IPS-NIHi11 (cell line): Measurements from ENCODE around the gene PDE4D.

Experiments
- DNase-seq: peaks from one replicate; pipeline ENCODE4 v3.0.0; 2012; ENCODE audit warnings: mixed read lengths, low spot score

The PDE4D gene

GRCh38 chr5:59893429-59894227 lies at the start of gene PDE4D:
TSS of gene PDE4D (minus strand) at chr5:59893726.
- peak; percentile 93 for DNase-seq

GRCh38 chr5:59937633-59938032 lies 44.1 kb upstream of the PDE4D start:
- no peak for DNase-seq

GRCh38 chr5:59923465-59923864 lies 29.9 kb upstream of the PDE4D start:
- DNase-seq: no peak

- no peak for DNase-seq
Measured at GRCh38 chr5:59922220-59922619, 28.7 kb upstream of the PDE4D start.

GRCh38 chr5:59921816-59922215 lies 28.3 kb upstream of the PDE4D start:
- peak; percentile 16 for DNase-seq

- DNase-seq: no peak
Measured at GRCh38 chr5:59919484-59919883, 26.0 kb upstream of the PDE4D start.

- DNase-seq: no peak
Measured at GRCh38 chr5:59917121-59917520, 23.6 kb upstream of the PDE4D start.

- no peak for DNase-seq
Measured at GRCh38 chr5:59905188-59905587, 11.7 kb upstream of the PDE4D start.

- no peak for DNase-seq
Measured at GRCh38 chr5:59897075-59897474, 3.5 kb upstream of the PDE4D start.

- DNase-seq: peak; percentile 10
Measured at GRCh38 chr5:59891962-59892643, 1.4 kb downstream of the PDE4D start.

GRCh38 chr5:59887274-59887673 lies 6.3 kb downstream of the PDE4D start:
- no peak for DNase-seq

- no peak for DNase-seq
Measured at GRCh38 chr5:59874675-59875074, 18.9 kb downstream of the PDE4D start.

GRCh38 chr5:59873113-59873512 lies 20.4 kb downstream of the PDE4D start:
- DNase-seq: no peak

GRCh38 chr5:59866661-59867060 lies 26.9 kb downstream of the PDE4D start:
- no peak for DNase-seq

GRCh38 chr5:59864718-59865117 lies 28.8 kb downstream of the PDE4D start:
- no peak for DNase-seq

- no peak for DNase-seq
Measured at GRCh38 chr5:59863777-59864176, 29.7 kb downstream of the PDE4D start.

GRCh38 chr5:59856358-59856757 lies 37.2 kb downstream of the PDE4D start:
- DNase-seq: no peak

- no peak for DNase-seq
Measured at GRCh38 chr5:59850766-59851165, 42.8 kb downstream of the PDE4D start.

- no peak for DNase-seq
Measured at GRCh38 chr5:59847586-59847985, 45.9 kb downstream of the PDE4D start.

- DNase-seq: no peak
Measured at GRCh38 chr5:59845730-59846129, 47.8 kb downstream of the PDE4D start.

- no peak for DNase-seq
Measured at GRCh38 chr5:59843511-59844213, 49.9 kb downstream of the PDE4D start.

- DNase-seq: no peak
Measured at GRCh38 chr5:59842999-59843398, 50.5 kb downstream of the PDE4D start.

GRCh38 chr5:59840200-59840601 lies 53.3 kb downstream of the PDE4D start:
- no peak for DNase-seq
